GM20000 (cell line): ENCODE measurements around the gene ATXN7L1.

Experiments used
- DNase-seq: peaks from one replicate; pipeline ENCODE4 v3.0.0; 2012; ENCODE audit warnings: low spot score
- TF ChIP-seq, protein P1 (sequence below): IDR thresholded peaks from 2 replicates; pipeline ENCODE4 v1.5.1; 2012; ENCODE audit warnings: mild to moderate bottlenecking, control low read depth; ENCODE audit errors: extremely low read depth, missing control alignments

Gene ATXN7L1

GRCh38 chr7:105769901-105770628 is 106.3 kb downstream of the ATXN7L1 start:
- TF ChIP-seq, protein P1, sequence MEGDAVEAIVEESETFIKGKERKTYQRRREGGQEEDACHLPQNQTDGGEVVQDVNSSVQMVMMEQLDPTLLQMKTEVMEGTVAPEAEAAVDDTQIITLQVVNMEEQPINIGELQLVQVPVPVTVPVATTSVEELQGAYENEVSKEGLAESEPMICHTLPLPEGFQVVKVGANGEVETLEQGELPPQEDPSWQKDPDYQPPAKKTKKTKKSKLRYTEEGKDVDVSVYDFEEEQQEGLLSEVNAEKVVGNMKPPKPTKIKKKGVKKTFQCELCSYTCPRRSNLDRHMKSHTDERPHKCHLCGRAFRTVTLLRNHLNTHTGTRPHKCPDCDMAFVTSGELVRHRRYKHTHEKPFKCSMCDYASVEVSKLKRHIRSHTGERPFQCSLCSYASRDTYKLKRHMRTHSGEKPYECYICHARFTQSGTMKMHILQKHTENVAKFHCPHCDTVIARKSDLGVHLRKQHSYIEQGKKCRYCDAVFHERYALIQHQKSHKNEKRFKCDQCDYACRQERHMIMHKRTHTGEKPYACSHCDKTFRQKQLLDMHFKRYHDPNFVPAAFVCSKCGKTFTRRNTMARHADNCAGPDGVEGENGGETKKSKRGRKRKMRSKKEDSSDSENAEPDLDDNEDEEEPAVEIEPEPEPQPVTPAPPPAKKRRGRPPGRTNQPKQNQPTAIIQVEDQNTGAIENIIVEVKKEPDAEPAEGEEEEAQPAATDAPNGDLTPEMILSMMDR, result no peak
- peak; percentile 32 for DNase-seq

DNA sequence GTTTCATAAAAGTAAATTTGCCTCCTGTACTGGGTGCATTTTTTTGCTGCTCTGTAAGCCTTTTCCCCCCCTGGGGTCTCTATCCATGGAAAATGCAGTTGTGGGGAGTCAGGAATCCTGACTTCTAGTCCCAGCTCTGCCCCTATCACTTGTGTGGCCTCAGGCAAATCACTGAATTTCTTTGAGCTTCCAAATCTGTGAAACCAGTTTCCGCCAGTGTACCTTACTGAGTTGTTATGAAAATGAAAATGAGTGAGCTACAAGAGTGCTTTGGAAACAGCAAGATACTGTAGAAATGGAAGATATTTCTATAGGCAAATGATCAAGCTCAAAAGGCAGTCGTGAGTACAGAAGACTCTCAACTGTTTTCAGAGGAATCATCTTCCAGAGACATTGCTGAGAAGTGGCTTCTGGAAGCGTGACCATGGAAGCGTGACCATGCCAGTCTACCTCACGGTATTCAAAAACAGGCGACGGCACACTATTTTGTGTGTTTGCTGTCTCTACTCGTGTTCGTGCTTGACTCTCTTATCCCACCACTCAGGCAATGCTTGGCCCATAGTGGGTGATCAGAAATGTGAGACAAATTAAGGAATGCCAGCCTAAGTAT is 107.4 kb downstream of the ATXN7L1 start:
- no peak for DNase-seq
- TF ChIP-seq, protein P1, result no peak

GRCh38 chr7:105768117-105768516 is 108.3 kb downstream of the ATXN7L1 start:
- no peak for DNase-seq
- TF ChIP-seq, protein P1, result no peak

DNA sequence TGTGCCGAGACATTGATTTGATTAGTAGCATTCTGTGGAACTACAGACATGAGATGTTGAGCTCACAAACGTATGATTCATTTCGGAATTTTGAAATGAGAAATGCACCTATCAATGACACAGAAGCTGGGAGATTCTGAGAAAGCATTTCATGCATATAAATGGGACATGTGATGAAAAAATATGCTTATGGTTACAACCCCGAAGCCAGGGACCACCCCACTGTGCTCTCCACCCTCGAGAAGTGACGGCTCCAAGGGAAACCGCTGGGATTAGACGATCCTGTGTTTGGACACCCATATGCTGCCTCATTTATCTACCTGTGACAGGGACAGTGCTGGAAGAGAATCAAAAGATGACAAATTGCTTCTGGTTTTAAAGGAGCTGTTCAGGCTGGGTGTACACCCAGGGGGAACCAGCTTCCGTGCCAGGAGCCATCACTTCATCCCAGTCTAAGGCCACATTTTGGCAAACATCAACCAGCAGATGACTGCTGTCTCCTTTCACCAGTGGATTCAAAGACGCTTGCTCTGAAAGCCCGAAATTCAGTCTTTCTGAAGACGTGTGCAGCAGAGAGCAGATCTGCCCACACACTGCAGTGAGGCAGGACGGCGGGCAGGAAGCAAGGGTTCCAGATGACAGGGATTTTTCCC is 109.9 kb downstream of the ATXN7L1 start:
- peak; percentile 28 for DNase-seq

GRCh38 chr7:105765846-105766245 is 110.6 kb downstream of the ATXN7L1 start:
- TF ChIP-seq, protein P1, result no peak
- DNase-seq, result no peak

More for the DNA sequence above, 109.9 kb downstream of the ATXN7L1 start:
- TF ChIP-seq, protein P1, result no peak

GRCh38 chr7:105764506-105764905 is 111.9 kb downstream of the ATXN7L1 start:
- TF ChIP-seq, protein P1, result no peak
- DNase-seq, result no peak
